ENCODE data around the gene THRB.

DNA sequence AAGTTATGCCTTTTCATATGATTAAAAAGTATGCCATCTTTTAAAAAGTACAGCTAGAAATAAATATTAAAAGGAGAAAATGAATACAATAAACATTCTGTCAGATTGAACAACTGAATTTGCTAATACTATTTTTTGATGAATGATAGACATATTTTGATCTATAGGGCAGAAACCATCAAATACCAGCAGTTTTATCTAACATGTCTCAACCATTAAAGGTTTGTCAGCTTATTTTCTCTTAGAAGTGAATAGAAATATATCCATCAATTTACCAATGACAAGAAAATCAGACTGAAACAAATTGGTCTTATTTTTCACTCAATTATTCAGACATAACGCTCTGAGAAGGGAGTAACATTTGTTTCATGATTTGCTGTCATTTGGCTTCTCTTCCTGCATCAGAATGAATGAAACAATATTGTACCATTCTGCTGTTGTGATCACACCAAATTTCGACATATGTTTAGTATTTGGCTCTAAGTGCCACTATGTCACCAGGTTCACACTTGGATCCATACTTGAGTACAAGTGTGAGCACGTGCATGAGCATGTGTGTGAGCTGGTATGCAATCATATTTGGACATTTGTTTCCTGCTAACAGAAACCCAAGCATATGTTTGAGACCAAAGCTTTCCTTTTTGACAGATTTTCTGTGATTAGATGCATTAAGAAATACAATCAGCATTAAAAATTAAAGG, 86.5 kb downstream of the THRB start:
- TF ChIP-seq, protein P1, sequence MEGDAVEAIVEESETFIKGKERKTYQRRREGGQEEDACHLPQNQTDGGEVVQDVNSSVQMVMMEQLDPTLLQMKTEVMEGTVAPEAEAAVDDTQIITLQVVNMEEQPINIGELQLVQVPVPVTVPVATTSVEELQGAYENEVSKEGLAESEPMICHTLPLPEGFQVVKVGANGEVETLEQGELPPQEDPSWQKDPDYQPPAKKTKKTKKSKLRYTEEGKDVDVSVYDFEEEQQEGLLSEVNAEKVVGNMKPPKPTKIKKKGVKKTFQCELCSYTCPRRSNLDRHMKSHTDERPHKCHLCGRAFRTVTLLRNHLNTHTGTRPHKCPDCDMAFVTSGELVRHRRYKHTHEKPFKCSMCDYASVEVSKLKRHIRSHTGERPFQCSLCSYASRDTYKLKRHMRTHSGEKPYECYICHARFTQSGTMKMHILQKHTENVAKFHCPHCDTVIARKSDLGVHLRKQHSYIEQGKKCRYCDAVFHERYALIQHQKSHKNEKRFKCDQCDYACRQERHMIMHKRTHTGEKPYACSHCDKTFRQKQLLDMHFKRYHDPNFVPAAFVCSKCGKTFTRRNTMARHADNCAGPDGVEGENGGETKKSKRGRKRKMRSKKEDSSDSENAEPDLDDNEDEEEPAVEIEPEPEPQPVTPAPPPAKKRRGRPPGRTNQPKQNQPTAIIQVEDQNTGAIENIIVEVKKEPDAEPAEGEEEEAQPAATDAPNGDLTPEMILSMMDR (IDR thresholded peaks at IDR 0.05) = no peak
- no peak for TF ChIP-seq POLR2A (IDR thresholded peaks at IDR 0.05)
